Epithelial cell of prostate (primary cell): ENCODE data around the gene VAT1L.

Experiments
- DNase-seq: peaks from one replicate; pipeline ENCODE4 v3.0.0-alpha.2; 2011; ENCODE audit warnings: low read depth, low spot score
- H3K27ac ChIP-seq: fragments of 450-650 bp; 2 replicates; pipeline ENCODE4 v1.5.1; 2017; ENCODE audit warnings: mild to moderate bottlenecking

Gene VAT1L

GRCh38 chr16:77863250-77863649 is 74.9 kb downstream of the VAT1L start:
- DNase-seq, result no peak
- no peak overlapping the region for H3K27ac ChIP-seq

GRCh38 chr16:77866752-77867151 is 78.4 kb downstream of the VAT1L start:
- no peak for DNase-seq

GRCh38 chr16:77868052-77868451 is 79.7 kb downstream of the VAT1L start:
- H3K27ac ChIP-seq, result no peak overlapping the region
- no peak for DNase-seq

More at GRCh38 chr16:77866752-77867151, 78.4 kb downstream of the VAT1L start:
- no peak overlapping the region for H3K27ac ChIP-seq

GRCh38 chr16:77868478-77868877 is 80.1 kb downstream of the VAT1L start:
- DNase-seq, result no peak
- H3K27ac ChIP-seq, result no peak overlapping the region

- no peak for DNase-seq
- no peak overlapping the region for H3K27ac ChIP-seq
Measured at GRCh38 chr16:77869997-77870813, 81.8 kb downstream of the VAT1L start.

GRCh38 chr16:77871932-77872331 is 83.6 kb downstream of the VAT1L start:
- no peak overlapping the region for H3K27ac ChIP-seq
- DNase-seq, result no peak

GRCh38 chr16:77873066-77873465 is 84.7 kb downstream of the VAT1L start:
- no peak for DNase-seq
- no peak overlapping the region for H3K27ac ChIP-seq

GRCh38 chr16:77874347-77874746 is 86.0 kb downstream of the VAT1L start:
- no peak overlapping the region for H3K27ac ChIP-seq
- no peak for DNase-seq

- DNase-seq, result no peak
- H3K27ac ChIP-seq, result no peak overlapping the region
Measured at GRCh38 chr16:77876776-77877175, 88.4 kb downstream of the VAT1L start.

GRCh38 chr16:77877712-77878347 is 89.5 kb downstream of the VAT1L start:
- no peak overlapping the region for H3K27ac ChIP-seq
- DNase-seq, result no peak

GRCh38 chr16:77881355-77882030 is 93.1 kb downstream of the VAT1L start:
- DNase-seq, result no peak
- no peak overlapping the region for H3K27ac ChIP-seq

GRCh38 chr16:77882358-77882757 is 94.0 kb downstream of the VAT1L start:
- DNase-seq, result no peak
- no peak overlapping the region for H3K27ac ChIP-seq

GRCh38 chr16:77885571-77886295 is 97.4 kb downstream of the VAT1L start:
- no peak for DNase-seq
- H3K27ac ChIP-seq, result no peak overlapping the region

- no peak for DNase-seq
- H3K27ac ChIP-seq, result no peak overlapping the region
Measured at GRCh38 chr16:77888871-77889270, 100.5 kb downstream of the VAT1L start.

- no peak for DNase-seq
- H3K27ac ChIP-seq, result no peak overlapping the region
Measured at GRCh38 chr16:77890075-77890474, 101.7 kb downstream of the VAT1L start.

- no peak overlapping the region for H3K27ac ChIP-seq
- no peak for DNase-seq
Measured at GRCh38 chr16:77894162-77894561, 105.8 kb downstream of the VAT1L start.

GRCh38 chr16:77895962-77896361 is 107.6 kb downstream of the VAT1L start:
- DNase-seq, result no peak
- H3K27ac ChIP-seq, result no peak overlapping the region

GRCh38 chr16:77896415-77897128 is 108.2 kb downstream of the VAT1L start:
- H3K27ac ChIP-seq, result no peak overlapping the region
- DNase-seq, result no peak

GRCh38 chr16:77897129-77897437 is 108.7 kb downstream of the VAT1L start:
- DNase-seq, result no peak
- no peak overlapping the region for H3K27ac ChIP-seq
